Measurements from ENCODE around the gene TNFAIP8L3.
"Not testable (repeated sequence)": the region's sequence is repeated elsewhere in the genome, so short reads cannot be mapped to it uniquely, and the experiment has no call there.

Gene TNFAIP8L3

DNA sequence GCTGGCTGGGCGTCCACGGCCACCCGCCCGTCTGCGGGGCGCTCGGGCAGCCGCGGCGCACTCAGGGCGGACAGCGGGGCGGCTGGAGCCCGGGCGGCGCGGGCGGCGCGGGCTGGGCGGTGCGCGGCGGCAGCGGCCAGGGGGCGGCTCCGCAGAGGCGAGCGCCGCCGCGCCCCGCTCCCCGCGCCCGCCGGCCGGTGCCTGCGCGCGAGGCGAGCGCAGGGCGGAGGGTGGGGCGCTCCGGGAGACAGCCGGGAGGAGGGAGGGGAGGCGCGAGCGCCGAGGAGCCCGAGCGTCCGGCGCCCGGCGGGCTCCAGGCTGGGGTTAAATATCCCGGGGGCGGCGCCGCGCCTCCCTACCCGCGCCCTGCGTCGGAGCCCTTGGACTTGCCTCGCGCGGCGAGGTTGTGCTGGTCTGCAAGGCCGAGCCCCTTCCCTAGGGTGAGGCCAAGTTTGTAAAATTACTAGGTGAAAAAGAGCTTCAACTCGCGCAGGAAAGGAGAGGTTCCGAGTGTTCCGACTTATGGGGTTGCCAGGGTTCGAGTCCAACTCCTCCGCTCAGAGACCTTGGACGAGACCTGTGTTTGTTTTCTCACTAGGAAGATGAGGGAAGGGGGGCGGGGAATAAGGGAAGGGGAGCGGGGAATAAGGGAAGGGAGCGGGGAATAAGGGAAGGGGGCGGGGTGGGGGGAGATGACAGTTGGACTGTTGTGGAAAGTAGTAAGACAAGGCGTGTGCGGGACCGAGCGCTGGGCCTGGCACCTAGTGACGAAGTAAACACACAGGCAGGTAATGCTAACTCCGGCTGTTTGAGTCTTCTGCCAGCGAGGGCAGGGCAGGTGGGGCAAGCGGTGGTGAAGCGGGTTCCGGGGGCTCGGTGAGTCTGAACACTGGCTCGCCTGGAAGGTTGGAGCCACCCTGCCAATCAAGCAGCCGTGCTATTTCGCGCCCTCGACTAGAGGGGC lies at the start of gene TNFAIP8L3:
TSS of gene TNFAIP8L3 (minus strand) at position 301 of the 964 bp plus-strand sequence. CDS start 311 bp downstream, outside the sequence.
- DNase-seq, result no peak

- DNase-seq, result no peak
Observed at GRCh38 chr15:51144021-51144532, 49.4 kb upstream of the TNFAIP8L3 start.

GRCh38 chr15:51140347-51140746 lies 45.6 kb upstream of the TNFAIP8L3 start:
- DNase-seq, result not testable (repeated sequence)

DNA sequence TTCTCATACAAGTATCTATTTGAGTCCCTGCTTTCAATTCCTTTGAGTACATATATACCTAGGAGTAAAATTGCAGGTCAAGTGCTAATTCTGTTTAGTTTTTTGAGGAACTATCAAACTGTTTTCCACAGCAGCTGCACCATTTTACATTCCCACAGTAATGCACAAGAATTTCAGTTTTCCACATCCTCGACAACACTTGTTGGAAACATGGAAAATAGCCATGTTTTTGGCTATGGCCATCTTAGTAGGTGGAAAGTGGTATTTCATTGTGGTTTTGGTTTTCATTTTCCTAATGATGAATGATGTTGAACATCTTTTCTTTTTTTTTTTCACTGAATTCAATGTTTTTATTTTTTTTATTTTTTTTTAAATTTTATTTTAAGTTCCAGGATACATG lies 44.4 kb upstream of the TNFAIP8L3 start:
- no peak for DNase-seq

GRCh38 chr15:51137880-51138430 lies 43.2 kb upstream of the TNFAIP8L3 start:
- no peak for DNase-seq

GRCh38 chr15:51137024-51137423 lies 42.3 kb upstream of the TNFAIP8L3 start:
- DNase-seq, result no peak

GRCh38 chr15:51135276-51135675 lies 40.6 kb upstream of the TNFAIP8L3 start:
- DNase-seq, result no peak

DNA sequence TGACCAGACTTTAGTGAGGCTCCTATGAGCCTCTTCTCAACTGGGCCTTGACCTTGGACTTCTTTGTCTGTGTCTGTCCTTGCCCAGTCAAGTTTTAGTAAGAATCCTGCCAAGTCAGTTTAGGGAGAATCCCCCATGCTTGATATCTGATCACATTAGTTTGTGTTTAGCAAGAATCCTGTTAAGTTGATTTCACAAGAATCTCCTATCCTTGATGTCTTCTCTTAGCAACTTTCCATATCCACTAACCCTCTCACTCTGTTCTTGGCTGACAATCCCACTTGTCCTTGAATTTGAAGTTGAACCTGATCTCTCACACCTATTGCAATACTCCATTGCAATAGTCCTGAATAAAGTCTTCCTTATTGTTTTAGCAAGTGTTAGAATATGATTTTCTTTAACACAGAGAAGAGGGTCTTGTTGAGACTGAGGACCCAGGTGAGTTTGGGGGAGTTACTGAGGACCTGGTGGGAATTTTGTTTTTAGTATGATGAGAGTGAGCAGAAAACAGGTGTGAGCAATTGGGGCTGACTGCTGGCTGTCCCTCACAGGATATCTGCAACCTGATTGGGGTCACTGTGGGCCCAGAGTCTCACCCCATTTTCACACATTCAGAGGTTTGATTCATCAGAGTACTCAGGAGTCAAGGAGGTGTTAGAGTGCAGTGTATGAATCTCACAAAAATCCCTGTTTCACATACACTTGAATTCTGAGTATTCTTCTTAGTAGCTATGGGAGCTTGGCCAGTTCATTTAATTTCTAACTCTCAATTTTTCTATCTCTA lies 39.9 kb upstream of the TNFAIP8L3 start:
- DNase-seq, result no peak

DNA sequence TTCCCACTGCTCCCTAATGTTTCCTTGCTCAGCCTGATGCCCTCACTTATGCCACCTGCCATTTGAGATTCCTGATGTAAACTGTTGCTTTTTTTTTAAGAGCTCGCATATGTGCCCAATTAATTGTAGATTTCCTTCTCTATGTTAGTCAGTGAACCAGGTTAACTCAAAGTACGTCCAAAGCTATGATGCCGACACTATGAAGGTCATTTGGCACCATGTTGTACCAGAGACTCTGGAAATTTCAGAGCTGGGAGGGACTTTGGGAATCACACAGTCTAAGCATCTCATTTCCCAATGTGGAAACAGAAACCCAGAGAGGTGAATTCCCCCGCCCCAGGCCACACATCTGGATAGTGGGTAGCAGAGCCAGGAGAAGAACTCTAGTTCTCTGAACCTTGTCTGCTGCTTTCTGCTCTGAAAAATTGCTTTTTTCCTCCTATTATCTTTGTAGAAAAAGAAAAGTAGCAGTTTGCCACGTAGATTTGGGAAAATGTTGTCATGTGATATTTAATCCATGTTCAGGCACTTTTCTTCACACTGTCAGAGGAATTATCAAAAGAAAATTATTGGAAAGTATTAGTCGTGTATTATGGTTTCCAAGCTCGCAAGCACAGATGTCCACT lies 38.5 kb upstream of the TNFAIP8L3 start:
- DNase-seq, result no peak

- DNase-seq, result peak; percentile 5 to 8
Observed at GRCh38 chr15:51132384-51133139, 37.9 kb upstream of the TNFAIP8L3 start.

DNA sequence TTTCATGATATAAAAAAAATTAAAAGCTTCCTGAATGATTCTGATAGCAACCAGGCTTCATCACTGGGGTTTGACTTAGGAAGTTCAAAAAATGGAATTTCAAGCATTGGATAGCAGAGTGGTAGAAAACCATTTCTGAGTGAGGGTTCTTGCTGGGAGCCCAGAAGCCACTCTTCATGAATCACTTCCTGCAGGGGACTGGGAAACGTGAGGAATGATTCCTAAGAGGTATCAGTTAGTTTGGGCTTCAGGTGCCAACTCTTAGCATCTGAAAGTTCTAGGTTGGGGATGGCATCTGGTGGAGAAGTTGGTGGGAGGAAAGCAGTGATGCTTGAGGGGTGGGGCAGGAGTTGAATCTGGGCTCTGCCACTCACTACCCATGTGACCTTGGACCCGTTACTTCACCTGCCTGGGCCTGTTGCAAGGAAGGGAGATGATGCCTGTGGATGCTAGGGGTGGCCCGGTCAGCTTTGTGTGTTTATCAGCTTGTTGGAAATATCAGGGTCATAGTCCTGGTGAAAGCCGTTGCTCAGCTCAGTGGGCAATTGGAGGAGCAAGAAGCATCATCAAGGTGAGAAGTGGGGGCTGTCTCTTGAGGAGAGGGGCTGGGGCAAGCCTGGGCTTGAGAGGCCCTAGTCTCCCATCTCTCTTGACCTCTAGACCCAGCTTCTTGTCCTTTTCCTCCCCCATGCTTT lies 37.0 kb upstream of the TNFAIP8L3 start:
- DNase-seq, result no peak

- no peak for DNase-seq
Observed at GRCh38 chr15:51130344-51130743, 35.6 kb upstream of the TNFAIP8L3 start.

GRCh38 chr15:51129535-51130188 lies 35.0 kb upstream of the TNFAIP8L3 start:
- no peak for DNase-seq

GRCh38 chr15:51128701-51129100 lies 34.0 kb upstream of the TNFAIP8L3 start:
- DNase-seq, result no peak

GRCh38 chr15:51126842-51127241 lies 32.1 kb upstream of the TNFAIP8L3 start:
- peak; percentile 1 to 13 for DNase-seq

DNA sequence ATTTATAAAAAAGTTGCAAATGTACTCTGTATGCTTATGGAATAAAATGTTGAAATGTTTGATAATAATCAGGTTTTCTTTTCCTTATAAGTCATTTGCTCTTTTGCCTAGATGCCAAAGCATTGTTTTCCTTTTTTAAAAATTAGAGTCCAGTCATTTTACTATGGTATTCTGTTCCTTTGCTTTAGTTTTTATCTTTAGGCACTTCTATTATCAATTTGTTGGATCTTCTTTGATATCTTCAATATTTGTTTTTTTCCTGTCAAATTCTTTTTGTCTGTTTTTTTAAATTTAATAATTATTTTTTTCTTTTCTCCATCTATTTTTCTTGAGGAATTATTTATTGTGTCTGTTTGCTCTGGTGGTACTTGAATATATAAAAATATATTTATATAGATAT lies 28.3 kb upstream of the TNFAIP8L3 start:
- not testable (repeated sequence) for DNase-seq

DNA sequence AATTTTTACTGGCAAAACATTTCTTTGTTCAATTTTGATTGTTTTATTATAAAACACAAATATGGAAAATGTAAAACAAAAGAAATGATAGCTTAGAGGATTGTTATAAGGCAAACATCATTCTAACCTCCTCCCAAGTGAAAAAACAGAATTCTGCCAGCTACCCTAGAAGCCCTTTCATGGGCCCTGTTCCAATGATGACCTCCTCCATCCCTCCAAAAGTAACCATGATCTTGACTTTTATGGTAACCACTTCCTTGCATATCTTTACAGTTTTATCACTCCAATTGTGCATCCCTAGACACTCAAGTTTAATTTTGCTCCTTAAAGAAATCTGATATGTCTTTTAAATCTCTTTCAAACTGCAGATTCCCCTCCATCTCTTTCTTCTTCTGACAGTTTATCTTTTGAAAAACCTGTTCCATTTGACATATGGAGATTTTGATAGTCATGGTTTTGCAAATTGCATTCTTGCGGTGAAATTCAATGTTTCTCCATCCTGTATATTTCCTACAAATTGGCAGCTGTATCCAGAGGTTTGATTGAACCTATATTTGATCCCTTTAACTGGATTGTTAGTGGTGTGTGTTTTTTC lies 27.0 kb upstream of the TNFAIP8L3 start:
- no peak for DNase-seq

- peak; percentile 29 to 32 for DNase-seq
Observed at GRCh38 chr15:51121118-51121517, 26.4 kb upstream of the TNFAIP8L3 start.

GRCh38 chr15:51119120-51119519 lies 24.4 kb upstream of the TNFAIP8L3 start:
- no peak for DNase-seq

- no peak for DNase-seq
Observed at GRCh38 chr15:51117270-51117669, 22.6 kb upstream of the TNFAIP8L3 start.

Data from AML-193 (cell line).